ENCODE data around the gene DEPDC5.

DEPDC5 gene

GRCh38 chr22:31917227-31917921 is 163.6 kb downstream of the DEPDC5 start:
- no peak overlapping the region for H3K27ac ChIP-seq (ENCODE audit: low read length)
- H3K36me3 ChIP-seq (ENCODE audit: control insufficient read depth in 1 of 2, insufficient read depth in 2 of 2, low read length in 2 of 2), result no peaks in the 10 kb centered on the region
- no peaks in the 10 kb centered on the region for H3K4me1 ChIP-seq (ENCODE audit: control insufficient read depth in 1 of 2, insufficient read depth in 2 of 2, low read length in 2 of 2)
- no peaks in the 10 kb centered on the region for H3K27me3 ChIP-seq (ENCODE audit: low read depth, low read length)
- no peaks in the 10 kb centered on the region for H3K9me3 ChIP-seq (ENCODE audit: control insufficient read depth in 1 of 2, low read length in 2 of 2)
- no peak overlapping the region for H3K4me3 ChIP-seq (ENCODE audit: low read depth in 1 of 2, low read length in 2 of 2)

GRCh38 chr22:31919730-31920129 is 165.9 kb downstream of the DEPDC5 start:
- Histone ChIP-seq H3K4me3 (ENCODE audit: low read depth in 1 of 2, low read length in 2 of 2) (no peak overlapping the region), H3K9me3 (ENCODE audit: control insufficient read depth in 1 of 2, low read length in 2 of 2) (no peaks in the 10 kb centered on the region), H3K36me3 (ENCODE audit: control insufficient read depth in 1 of 2, insufficient read depth in 2 of 2, low read length in 2 of 2) (no peaks in the 10 kb centered on the region), H3K4me1 (ENCODE audit: control insufficient read depth in 1 of 2, insufficient read depth in 2 of 2, low read length in 2 of 2) (no peaks in the 10 kb centered on the region), H3K27ac (ENCODE audit: low read length) (no peak overlapping the region), H3K27me3 (ENCODE audit: low read depth, low read length) (no peaks in the 10 kb centered on the region)

- Histone ChIP-seq H3K27me3 (ENCODE audit: low read depth, low read length) (no peaks in the 10 kb centered on the region), H3K36me3 (ENCODE audit: control insufficient read depth in 1 of 2, insufficient read depth in 2 of 2, low read length in 2 of 2) (no peaks in the 10 kb centered on the region), H3K27ac (ENCODE audit: low read length) (no peak overlapping the region), H3K4me1 (ENCODE audit: control insufficient read depth in 1 of 2, insufficient read depth in 2 of 2, low read length in 2 of 2) (no peaks in the 10 kb centered on the region), H3K4me3 (ENCODE audit: low read depth in 1 of 2, low read length in 2 of 2) (no peak overlapping the region), H3K9me3 (ENCODE audit: control insufficient read depth in 1 of 2, low read length in 2 of 2) (no peaks in the 10 kb centered on the region)
Observed at GRCh38 chr22:31920306-31920705, 166.5 kb downstream of the DEPDC5 start.

- no peaks in the 10 kb centered on the region for H3K36me3 ChIP-seq (ENCODE audit: control insufficient read depth in 1 of 2, insufficient read depth in 2 of 2, low read length in 2 of 2)
- no peaks in the 10 kb centered on the region for H3K9me3 ChIP-seq (ENCODE audit: control insufficient read depth in 1 of 2, low read length in 2 of 2)
- H3K27me3 ChIP-seq (ENCODE audit: low read depth, low read length), result no peaks in the 10 kb centered on the region
- H3K4me1 ChIP-seq (ENCODE audit: control insufficient read depth in 1 of 2, insufficient read depth in 2 of 2, low read length in 2 of 2), result no peaks in the 10 kb centered on the region
- H3K27ac ChIP-seq (ENCODE audit: low read length), result no peak overlapping the region
- H3K4me3 ChIP-seq (ENCODE audit: low read depth in 1 of 2, low read length in 2 of 2), result no peak overlapping the region
Observed at GRCh38 chr22:31921106-31921505, 167.3 kb downstream of the DEPDC5 start.

GRCh38 chr22:31922534-31922933 is 168.7 kb downstream of the DEPDC5 start:
- Histone ChIP-seq H3K36me3 (ENCODE audit: control insufficient read depth in 1 of 2, insufficient read depth in 2 of 2, low read length in 2 of 2) (no peaks in the 10 kb centered on the region), H3K9me3 (ENCODE audit: control insufficient read depth in 1 of 2, low read length in 2 of 2) (no peaks in the 10 kb centered on the region), H3K4me1 (ENCODE audit: control insufficient read depth in 1 of 2, insufficient read depth in 2 of 2, low read length in 2 of 2) (no peaks in the 10 kb centered on the region), H3K4me3 (ENCODE audit: low read depth in 1 of 2, low read length in 2 of 2) (no peak overlapping the region), H3K27ac (ENCODE audit: low read length) (no peak overlapping the region), H3K27me3 (ENCODE audit: low read depth, low read length) (no peaks in the 10 kb centered on the region)

GRCh38 chr22:31923136-31923535 is 169.3 kb downstream of the DEPDC5 start:
- H3K9me3 ChIP-seq (ENCODE audit: control insufficient read depth in 1 of 2, low read length in 2 of 2), result no peaks in the 10 kb centered on the region
- H3K36me3 ChIP-seq (ENCODE audit: control insufficient read depth in 1 of 2, insufficient read depth in 2 of 2, low read length in 2 of 2), result no peaks in the 10 kb centered on the region
- no peaks in the 10 kb centered on the region for H3K27me3 ChIP-seq (ENCODE audit: low read depth, low read length)
- no peak overlapping the region for H3K4me3 ChIP-seq (ENCODE audit: low read depth in 1 of 2, low read length in 2 of 2)
- H3K4me1 ChIP-seq (ENCODE audit: control insufficient read depth in 1 of 2, insufficient read depth in 2 of 2, low read length in 2 of 2), result no peaks in the 10 kb centered on the region
- no peak overlapping the region for H3K27ac ChIP-seq (ENCODE audit: low read length)

GRCh38 chr22:31923747-31924146 is 169.9 kb downstream of the DEPDC5 start:
- no peaks in the 10 kb centered on the region for H3K36me3 ChIP-seq (ENCODE audit: control insufficient read depth in 1 of 2, insufficient read depth in 2 of 2, low read length in 2 of 2)
- H3K27ac ChIP-seq (ENCODE audit: low read length), result no peak overlapping the region
- H3K4me1 ChIP-seq (ENCODE audit: control insufficient read depth in 1 of 2, insufficient read depth in 2 of 2, low read length in 2 of 2), result no peaks in the 10 kb centered on the region
- no peaks in the 10 kb centered on the region for H3K9me3 ChIP-seq (ENCODE audit: control insufficient read depth in 1 of 2, low read length in 2 of 2)
- H3K27me3 ChIP-seq (ENCODE audit: low read depth, low read length), result no peaks in the 10 kb centered on the region
- H3K4me3 ChIP-seq (ENCODE audit: low read depth in 1 of 2, low read length in 2 of 2), result no peak overlapping the region

GRCh38 chr22:31925056-31925455 is 171.2 kb downstream of the DEPDC5 start:
- Histone ChIP-seq H3K4me1 (ENCODE audit: control insufficient read depth in 1 of 2, insufficient read depth in 2 of 2, low read length in 2 of 2) (no peaks in the 10 kb centered on the region), H3K4me3 (ENCODE audit: low read depth in 1 of 2, low read length in 2 of 2) (no peak overlapping the region), H3K36me3 (ENCODE audit: control insufficient read depth in 1 of 2, insufficient read depth in 2 of 2, low read length in 2 of 2) (no peaks in the 10 kb centered on the region), H3K27ac (ENCODE audit: low read length) (no peak overlapping the region), H3K9me3 (ENCODE audit: control insufficient read depth in 1 of 2, low read length in 2 of 2) (no peaks in the 10 kb centered on the region), H3K27me3 (ENCODE audit: low read depth, low read length) (no peaks in the 10 kb centered on the region)

- Histone ChIP-seq H3K36me3 (ENCODE audit: control insufficient read depth in 1 of 2, insufficient read depth in 2 of 2, low read length in 2 of 2) (no peaks in the 10 kb centered on the region), H3K27me3 (ENCODE audit: low read depth, low read length) (no peaks in the 10 kb centered on the region), H3K27ac (ENCODE audit: low read length) (no peak overlapping the region), H3K4me3 (ENCODE audit: low read depth in 1 of 2, low read length in 2 of 2) (no peak overlapping the region), H3K4me1 (ENCODE audit: control insufficient read depth in 1 of 2, insufficient read depth in 2 of 2, low read length in 2 of 2) (no peaks in the 10 kb centered on the region), H3K9me3 (ENCODE audit: control insufficient read depth in 1 of 2, low read length in 2 of 2) (no peaks in the 10 kb centered on the region)
Observed at GRCh38 chr22:31926024-31926423, 172.2 kb downstream of the DEPDC5 start.

- no peak overlapping the region for H3K4me3 ChIP-seq (ENCODE audit: low read depth in 1 of 2, low read length in 2 of 2)
- H3K36me3 ChIP-seq (ENCODE audit: control insufficient read depth in 1 of 2, insufficient read depth in 2 of 2, low read length in 2 of 2), result no peaks in the 10 kb centered on the region
- H3K27me3 ChIP-seq (ENCODE audit: low read depth, low read length), result no peaks in the 10 kb centered on the region
- no peaks in the 10 kb centered on the region for H3K4me1 ChIP-seq (ENCODE audit: control insufficient read depth in 1 of 2, insufficient read depth in 2 of 2, low read length in 2 of 2)
- H3K27ac ChIP-seq (ENCODE audit: low read length), result no peak overlapping the region
- H3K9me3 ChIP-seq (ENCODE audit: control insufficient read depth in 1 of 2, low read length in 2 of 2), result no peaks in the 10 kb centered on the region
Observed at GRCh38 chr22:31926969-31927368, 173.2 kb downstream of the DEPDC5 start.

- H3K27ac ChIP-seq (ENCODE audit: low read length), result no peak overlapping the region
- no peaks in the 10 kb centered on the region for H3K27me3 ChIP-seq (ENCODE audit: low read depth, low read length)
- no peaks in the 10 kb centered on the region for H3K4me1 ChIP-seq (ENCODE audit: control insufficient read depth in 1 of 2, insufficient read depth in 2 of 2, low read length in 2 of 2)
- H3K4me3 ChIP-seq (ENCODE audit: low read depth in 1 of 2, low read length in 2 of 2), result no peak overlapping the region
- no peaks in the 10 kb centered on the region for H3K36me3 ChIP-seq (ENCODE audit: control insufficient read depth in 1 of 2, insufficient read depth in 2 of 2, low read length in 2 of 2)
- H3K9me3 ChIP-seq (ENCODE audit: control insufficient read depth in 1 of 2, low read length in 2 of 2), result no peaks in the 10 kb centered on the region
Observed at GRCh38 chr22:31927562-31927961, 173.7 kb downstream of the DEPDC5 start.
